Measurements from ENCODE around the gene NPIPA5.
"Not testable (repeated sequence)": the region's sequence is repeated elsewhere in the genome, so short reads cannot be mapped to it uniquely, and the experiment has no call there.

The NPIPA5 gene

DNA sequence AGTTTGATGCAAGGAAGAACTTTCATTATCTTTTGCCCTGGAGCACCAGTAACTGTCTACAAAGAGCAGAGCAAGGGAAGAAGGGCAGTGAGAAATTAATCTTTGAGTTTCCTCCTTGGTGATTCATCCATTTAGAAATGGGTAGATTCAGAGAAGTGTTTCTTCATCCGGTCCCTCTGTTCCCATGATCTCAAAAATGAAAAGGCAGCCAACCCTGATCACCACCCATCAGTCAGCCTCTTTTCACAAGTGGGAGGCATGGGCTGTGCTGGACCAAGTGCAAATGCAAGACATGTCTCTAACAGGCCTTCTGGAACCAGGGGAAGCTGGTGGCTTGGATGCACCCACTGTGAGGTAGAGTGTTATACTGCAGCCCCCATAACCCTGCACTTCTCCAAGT lies 35.8 kb downstream of the NPIPA5 start:
- DNase-seq; H3K4me3 ChIP-seq; intact Hi-C loops (cut with DNase I; ENCODE audit: low total_unique reads); H3K36me3 ChIP-seq; H3K27me3 ChIP-seq; H3K9me3 ChIP-seq; H3K4me1 ChIP-seq; H3K27ac ChIP-seq: not testable (repeated sequence)

DNA sequence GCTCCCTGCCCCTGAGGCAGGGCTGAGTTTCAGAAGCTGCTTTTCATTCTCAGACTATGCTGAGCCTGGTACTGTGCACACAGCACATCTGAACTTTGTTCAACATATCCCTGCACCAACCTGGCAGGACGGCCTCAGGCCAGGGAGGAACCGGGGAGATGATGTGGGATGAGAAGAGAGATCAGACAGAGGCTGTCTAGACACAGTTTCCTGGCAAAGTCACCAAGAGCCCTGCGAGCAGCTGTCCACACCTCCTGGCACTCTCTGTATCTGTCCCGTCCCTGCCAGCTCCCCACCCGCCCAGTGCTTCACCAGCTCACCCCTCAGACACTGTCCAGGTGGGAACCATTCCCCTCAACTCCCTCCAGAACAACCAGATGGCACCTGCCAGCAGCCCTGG lies 39.1 kb downstream of the NPIPA5 start:
- H3K4me3 ChIP-seq; DNase-seq; intact Hi-C loops (cut with DNase I; ENCODE audit: low total_unique reads); H3K27ac ChIP-seq; H3K4me1 ChIP-seq; H3K36me3 ChIP-seq; H3K9me3 ChIP-seq; H3K27me3 ChIP-seq: not testable (repeated sequence)

GRCh38 chr16:15337974-15338605 lies 40.0 kb downstream of the NPIPA5 start:
- H3K27me3 ChIP-seq; H3K27ac ChIP-seq; DNase-seq; H3K4me3 ChIP-seq; H3K9me3 ChIP-seq; intact Hi-C loops (cut with DNase I; ENCODE audit: low total_unique reads); H3K36me3 ChIP-seq; H3K4me1 ChIP-seq: not testable (repeated sequence)

GRCh38 chr16:15335609-15336008 lies 42.5 kb downstream of the NPIPA5 start:
- H3K9me3 ChIP-seq; H3K27ac ChIP-seq; H3K27me3 ChIP-seq; DNase-seq; H3K4me1 ChIP-seq; H3K36me3 ChIP-seq; H3K4me3 ChIP-seq; intact Hi-C loops (cut with DNase I; ENCODE audit: low total_unique reads): not testable (repeated sequence)

- DNase-seq; H3K4me1 ChIP-seq; intact Hi-C loops (cut with DNase I; ENCODE audit: low total_unique reads); H3K27ac ChIP-seq; H3K4me3 ChIP-seq; H3K27me3 ChIP-seq; H3K36me3 ChIP-seq; H3K9me3 ChIP-seq: not testable (repeated sequence)
Observed at GRCh38 chr16:15333969-15334368, 44.1 kb downstream of the NPIPA5 start.

DNA sequence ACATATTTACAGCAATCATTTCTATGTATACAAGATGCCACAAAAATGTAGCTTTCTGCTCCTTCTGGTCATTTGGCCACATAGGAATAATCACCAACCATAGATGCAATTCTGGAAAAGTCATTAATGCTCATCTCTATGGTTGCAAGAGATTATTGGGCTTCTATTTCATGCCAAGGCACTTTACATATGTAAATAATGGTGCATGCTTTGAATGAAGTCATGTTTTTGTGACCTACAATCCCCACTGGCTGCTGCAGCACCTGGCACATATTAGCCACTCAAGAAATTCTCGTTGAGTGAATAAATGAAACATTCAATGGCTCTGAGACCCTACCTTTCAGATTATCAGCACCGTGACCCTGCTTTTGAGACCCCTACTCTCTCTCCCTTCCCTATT lies 47.1 kb downstream of the NPIPA5 start:
- H3K4me1 ChIP-seq; H3K27me3 ChIP-seq; H3K9me3 ChIP-seq; H3K27ac ChIP-seq; intact Hi-C loops (cut with DNase I; ENCODE audit: low total_unique reads); H3K36me3 ChIP-seq; DNase-seq; H3K4me3 ChIP-seq: not testable (repeated sequence)

DNA sequence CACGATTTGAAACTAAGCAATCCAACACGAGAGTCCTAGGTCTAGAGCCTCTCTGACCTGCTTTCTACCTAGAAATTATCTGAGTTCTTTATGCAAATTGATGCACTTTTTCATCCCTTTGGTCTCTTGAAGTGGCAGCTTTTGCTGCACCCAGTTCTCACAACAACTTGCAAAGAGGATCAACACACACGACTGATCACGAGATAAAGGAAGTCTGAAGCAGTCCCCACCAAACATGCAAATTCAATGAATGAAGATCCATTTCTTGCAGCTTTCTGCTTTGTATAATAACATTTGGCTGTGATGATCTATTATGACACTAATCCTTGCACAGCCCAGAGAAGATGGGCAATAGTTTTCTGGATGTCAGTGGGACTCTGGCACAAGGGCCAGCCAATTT lies 53.1 kb downstream of the NPIPA5 start:
- H3K27me3 ChIP-seq; H3K4me1 ChIP-seq; H3K4me3 ChIP-seq; H3K36me3 ChIP-seq; H3K27ac ChIP-seq; DNase-seq; intact Hi-C loops (cut with DNase I; ENCODE audit: low total_unique reads); H3K9me3 ChIP-seq: not testable (repeated sequence)

DNA sequence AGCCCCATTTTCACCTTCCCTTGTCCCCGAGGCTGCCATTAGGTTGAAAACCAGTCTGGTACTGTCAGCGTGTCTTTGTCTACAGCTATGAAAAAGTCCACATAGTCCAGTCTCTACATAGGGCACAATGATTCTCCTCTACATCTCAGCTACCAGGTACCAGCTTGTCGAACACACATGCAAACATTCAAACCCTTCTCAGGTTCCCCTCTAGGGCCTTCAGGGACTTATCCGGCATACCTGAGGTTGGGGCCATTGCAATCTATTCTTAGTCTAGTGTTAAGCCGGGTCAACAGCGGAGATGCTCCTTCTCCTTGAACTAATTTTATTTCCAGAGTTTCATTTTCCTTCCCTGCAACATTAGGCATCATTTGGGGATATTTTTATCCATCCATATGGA lies 54.7 kb downstream of the NPIPA5 start:
- H3K9me3 ChIP-seq; intact Hi-C loops (cut with DNase I; ENCODE audit: low total_unique reads); H3K27me3 ChIP-seq; H3K36me3 ChIP-seq; DNase-seq; H3K4me3 ChIP-seq; H3K4me1 ChIP-seq; H3K27ac ChIP-seq: not testable (repeated sequence)

DNA sequence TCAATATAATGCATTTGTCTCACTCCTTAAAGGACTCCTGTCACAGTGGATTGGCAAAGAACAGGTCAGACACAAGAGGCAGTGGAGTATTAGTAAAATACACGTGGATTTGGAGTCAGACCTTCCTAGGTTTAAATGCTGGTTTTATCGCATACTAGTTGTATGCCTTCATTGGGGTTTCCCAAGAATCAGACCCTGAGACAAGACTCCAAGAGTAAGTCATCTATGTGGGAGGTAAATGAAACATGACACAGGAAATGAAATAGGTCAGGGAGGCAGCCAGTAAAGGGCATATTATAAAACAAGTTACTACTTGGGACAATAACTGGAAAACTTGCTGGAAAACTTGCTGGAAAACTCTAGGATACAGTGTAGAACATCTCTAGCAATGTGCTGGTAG lies 56.9 kb downstream of the NPIPA5 start:
- H3K27me3 ChIP-seq; intact Hi-C loops (cut with DNase I; ENCODE audit: low total_unique reads); H3K36me3 ChIP-seq; H3K27ac ChIP-seq; H3K4me3 ChIP-seq; H3K9me3 ChIP-seq; DNase-seq; H3K4me1 ChIP-seq: not testable (repeated sequence)

GRCh38 chr16:15314562-15314961 lies 63.5 kb downstream of the NPIPA5 start:
- H3K27me3 ChIP-seq; H3K27ac ChIP-seq; H3K36me3 ChIP-seq; H3K4me3 ChIP-seq; intact Hi-C loops (cut with DNase I; ENCODE audit: low total_unique reads); H3K4me1 ChIP-seq; H3K9me3 ChIP-seq; DNase-seq: not testable (repeated sequence)
